Tibial nerve (tissue), 4 donors: Measurements from ENCODE around the gene SUSD4. TPM values are rescaled to one million over a fixed set of nuclear protein-coding genes. Genes with fewer than 3 reads are reported as not detected.

Source experiments
- DNase-seq, 2 donors: peaks; one replicate each; pipeline ENCODE4 v3.0.0-alpha.2; 2019; ENCODE audit warnings: low spot score in 2 of 2
- H3K27ac ChIP-seq, 4 donors: fragments of 200-600 bp; sonication (generic) in 3 of 4; one replicate each; pipeline ENCODE4 v1.5.1; 2017 to 2019; ENCODE audit warnings: mild to moderate bottlenecking in 1 of 4
- H3K27me3 ChIP-seq, 2 donors: fragments of 200-600 bp; sonication (generic) in 1 of 2; one replicate each; pipeline versions ENCODE4 v1.5.1 to v1.6.0; 2017 to 2019
- H3K36me3 ChIP-seq, 3 donors: fragments of 200-600 bp; sonication (generic); one replicate each; pipeline ENCODE4 v1.5.1; 2018 to 2019
- H3K4me1 ChIP-seq, 4 donors: fragments of 200-600 bp; sonication (generic) in 3 of 4; one replicate each; pipeline ENCODE4 v1.5.1; 2017 to 2019
- H3K4me3 ChIP-seq, 4 donors: fragments of 200-600 bp; sonication (generic) in 3 of 4; one replicate each; pipeline ENCODE4 v1.5.1; 2017 to 2019; ENCODE audit warnings: mild to moderate bottlenecking in 1 of 4, moderate library complexity in 1 of 4
- H3K9me3 ChIP-seq, 4 donors: fragments of 200-600 bp; sonication (generic) in 3 of 4; one replicate each; pipeline ENCODE4 v1.5.1; 2017 to 2019
- EP300 ChIP-seq, 2 donors: sonication (generic); formaldehyde crosslinking; IDR thresholded peaks; one replicate each; pipeline ENCODE4 v1.6.1; 2017; ENCODE audit warnings: antibody characterized with exemption in 2 of 2, mild to moderate bottlenecking in 1 of 2
- POLR2A ChIP-seq, 2 donors: fragments of 450-650 bp; IDR thresholded peaks; one replicate each; pipeline ENCODE4 v1.6.1; 2017; ENCODE audit warnings: antibody characterized with exemption in 2 of 2, mild to moderate bottlenecking in 2 of 2, moderate library complexity in 2 of 2
- WGBS, 2 donors: methylation state at CpG; one replicate each; pipeline ENCODE4 v1.1.5; 2018; 5-methylcytosine and 5-hydroxymethylcytosine counted together
- total RNA-seq, 4 donors: library from RNA; depleted of rRNA; stranded (reverse); fragments of >200 nt; gene quantifications; one replicate each; pipeline ENCODE4 v1.1.0, GENCODE V29; 2016
- TF ChIP-seq, protein P1 (sequence below), 5 experiments: fragments of 200-600 bp in 3 of 5; fragments of 450-650 bp in 2 of 5; sonication (generic) in 3 of 5; IDR thresholded peaks; one replicate each; pipeline ENCODE4 v1.5.1; 2016 to 2019; ENCODE audit warnings: antibody characterized with exemption in 5 of 5, mild to moderate bottlenecking in 3 of 5, moderate library complexity in 2 of 5

Gene SUSD4
- total RNA-seq, 4 donors from 2014 or later: not detected

DNA sequence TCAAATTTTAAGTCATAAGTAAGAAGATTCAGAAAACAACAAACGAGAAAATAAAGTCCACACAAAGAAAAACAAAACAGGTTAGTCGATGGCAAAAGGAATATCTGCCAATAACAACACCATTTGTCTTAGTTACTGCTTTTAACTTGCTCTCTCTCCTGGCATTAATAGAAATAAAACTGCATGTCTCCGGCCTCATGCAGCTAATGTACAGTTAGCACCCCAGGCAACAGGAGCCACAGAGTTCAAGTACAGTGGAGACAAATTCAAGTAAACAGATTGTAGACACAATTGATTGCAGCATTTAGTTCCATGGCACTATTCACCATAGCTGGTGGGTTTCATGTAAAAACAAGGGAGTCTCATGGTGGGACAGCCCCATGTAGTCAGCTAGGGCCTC, 33.5 kb downstream of the SUSD4 start:
- no peak overlapping the region for H3K27ac ChIP-seq
- WGBS, 2 donors: 60 to 62% methylated on average over 3 of the region's 3 CpGs
- TF ChIP-seq EP300 (IDR thresholded peaks at IDR 0.05) (no peak), POLR2A (IDR thresholded peaks at IDR 0.05) (no peak)
- TF ChIP-seq, protein P1, sequence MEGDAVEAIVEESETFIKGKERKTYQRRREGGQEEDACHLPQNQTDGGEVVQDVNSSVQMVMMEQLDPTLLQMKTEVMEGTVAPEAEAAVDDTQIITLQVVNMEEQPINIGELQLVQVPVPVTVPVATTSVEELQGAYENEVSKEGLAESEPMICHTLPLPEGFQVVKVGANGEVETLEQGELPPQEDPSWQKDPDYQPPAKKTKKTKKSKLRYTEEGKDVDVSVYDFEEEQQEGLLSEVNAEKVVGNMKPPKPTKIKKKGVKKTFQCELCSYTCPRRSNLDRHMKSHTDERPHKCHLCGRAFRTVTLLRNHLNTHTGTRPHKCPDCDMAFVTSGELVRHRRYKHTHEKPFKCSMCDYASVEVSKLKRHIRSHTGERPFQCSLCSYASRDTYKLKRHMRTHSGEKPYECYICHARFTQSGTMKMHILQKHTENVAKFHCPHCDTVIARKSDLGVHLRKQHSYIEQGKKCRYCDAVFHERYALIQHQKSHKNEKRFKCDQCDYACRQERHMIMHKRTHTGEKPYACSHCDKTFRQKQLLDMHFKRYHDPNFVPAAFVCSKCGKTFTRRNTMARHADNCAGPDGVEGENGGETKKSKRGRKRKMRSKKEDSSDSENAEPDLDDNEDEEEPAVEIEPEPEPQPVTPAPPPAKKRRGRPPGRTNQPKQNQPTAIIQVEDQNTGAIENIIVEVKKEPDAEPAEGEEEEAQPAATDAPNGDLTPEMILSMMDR (IDR thresholded peaks at IDR 0.05): no peak

DNA sequence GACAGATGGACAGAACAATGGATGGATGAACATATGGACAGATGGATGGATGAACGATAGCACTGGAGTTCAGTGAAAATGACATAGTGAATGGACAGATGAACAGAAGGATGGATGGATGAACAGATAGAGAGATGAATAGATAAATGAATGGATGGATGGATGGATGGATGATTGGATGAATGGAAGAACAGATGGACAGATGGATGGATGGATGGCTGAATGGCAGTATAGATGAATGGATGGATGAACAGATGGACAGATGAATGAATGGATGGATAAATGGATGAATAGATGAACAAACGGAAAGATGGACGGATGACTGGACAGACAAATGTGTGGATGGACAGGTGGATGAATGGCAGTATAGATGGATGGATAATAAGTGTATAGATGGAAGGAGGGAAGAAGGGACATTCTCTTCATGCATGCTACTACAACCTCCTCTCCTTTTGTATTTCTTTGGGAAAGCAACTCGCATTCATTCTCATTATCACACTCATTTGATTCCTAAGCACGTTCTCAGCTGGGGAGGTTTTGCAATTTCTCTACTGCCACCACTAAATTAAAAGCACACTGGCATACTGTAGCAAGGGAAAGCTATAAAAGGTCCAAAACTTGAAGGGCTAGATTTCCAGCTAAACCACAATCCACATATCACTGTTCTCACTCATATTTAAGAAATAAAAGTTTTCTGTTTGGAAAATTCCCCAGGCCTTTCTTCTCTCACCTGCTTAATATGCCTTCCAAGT, 34.1 kb downstream of the SUSD4 start:
- Histone ChIP-seq H3K4me3 (no peak overlapping the region), H3K27me3 (no peaks in the 10 kb centered on the region), H3K27ac (no peak overlapping the region), H3K9me3 (peaks cover 0 to 1% (median 0%) of the 10 kb centered on the region in 4 donors), H3K36me3 (no peaks in the 10 kb centered on the region), H3K4me1 (peaks cover 0 to 10% (median 0%) of the 10 kb centered on the region in 4 donors)
- no peak for DNase-seq
- TF ChIP-seq, protein P1 (IDR thresholded peaks at IDR 0.05): no peak
- no peak for TF ChIP-seq EP300 (IDR thresholded peaks at IDR 0.05)
- no peak for TF ChIP-seq POLR2A (IDR thresholded peaks at IDR 0.05)
- WGBS, 2 donors: 85 to 91% methylated on average over 5 of the region's 5 CpGs

More for the DNA sequence above, 33.5 kb downstream of the SUSD4 start:
- Histone ChIP-seq H3K27me3 (no peaks in the 10 kb centered on the region), H3K4me1 (peaks cover 0 to 10% (median 0%) of the 10 kb centered on the region in 4 donors), H3K36me3 (no peaks in the 10 kb centered on the region), H3K9me3 (no peaks in the 10 kb centered on the region), H3K4me3 (no peak overlapping the region)
- no peak for DNase-seq

DNA sequence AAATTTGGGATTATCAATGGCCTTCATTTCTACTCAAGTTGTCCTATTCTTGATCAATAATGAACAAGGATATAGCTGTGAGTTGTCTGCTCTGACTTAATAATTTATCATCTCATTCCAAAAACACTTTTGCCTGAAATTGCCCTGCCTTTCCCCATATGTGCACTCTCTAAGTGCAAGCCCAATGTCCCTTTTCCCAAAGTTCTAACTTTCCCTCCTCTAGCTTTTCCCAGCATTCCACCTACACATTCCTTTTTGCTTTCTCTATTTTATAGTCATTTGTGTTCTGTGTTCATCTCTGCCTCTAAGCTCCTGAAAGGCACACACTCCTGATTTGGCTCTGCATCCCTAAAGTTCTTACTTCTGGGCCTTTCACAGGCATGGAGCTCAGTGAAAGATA, 34.7 kb downstream of the SUSD4 start:
- Histone ChIP-seq H3K27ac (no peak overlapping the region), H3K36me3 (no peaks in the 10 kb centered on the region), H3K4me3 (no peak overlapping the region), H3K4me1 (peaks cover 0 to 10% (median 0%) of the 10 kb centered on the region in 4 donors), H3K9me3 (peaks cover 0 to 2% (median 0%) of the 10 kb centered on the region in 4 donors), H3K27me3 (no peaks in the 10 kb centered on the region)
- no peak for TF ChIP-seq EP300 (IDR thresholded peaks at IDR 0.05)
- no peak for TF ChIP-seq POLR2A (IDR thresholded peaks at IDR 0.05)
- TF ChIP-seq, protein P1 (IDR thresholded peaks at IDR 0.05): no peak
- DNase-seq: no peak

DNA sequence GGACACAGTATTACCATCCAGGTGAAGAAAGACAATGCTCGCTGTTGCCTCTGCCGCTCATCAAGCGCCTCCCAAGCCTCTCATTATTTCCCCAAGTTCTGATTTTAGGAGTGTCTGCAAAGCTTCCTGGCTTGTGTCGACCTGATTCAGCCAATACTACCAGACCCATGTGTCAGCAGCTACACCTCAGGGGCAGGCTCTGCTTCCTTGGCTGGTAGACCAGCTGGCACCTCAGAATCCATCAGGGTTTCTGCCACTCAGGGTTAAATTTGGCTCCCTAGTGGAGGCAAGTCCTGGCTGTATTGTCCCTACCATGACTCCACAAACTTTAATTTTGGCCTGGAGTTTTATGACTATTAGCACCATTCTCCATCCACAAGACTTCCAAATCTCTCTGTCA, 35.4 kb downstream of the SUSD4 start:
- H3K27me3 ChIP-seq: no peaks in the 10 kb centered on the region
- DNase-seq: no peak
- no peak overlapping the region for H3K4me3 ChIP-seq
- H3K9me3 ChIP-seq: peaks cover 0 to 2% (median 0%) of the 10 kb centered on the region in 4 donors
- 87 to 89% methylated on average over 4 of the region's 4 CpGs for WGBS, 2 donors
- H3K36me3 ChIP-seq: no peaks in the 10 kb centered on the region
- peaks cover 0 to 10% (median 0%) of the 10 kb centered on the region in 4 donors for H3K4me1 ChIP-seq
- TF ChIP-seq EP300 (IDR thresholded peaks at IDR 0.05) (no peak), POLR2A (IDR thresholded peaks at IDR 0.05) (no peak)
- TF ChIP-seq, protein P1 (IDR thresholded peaks at IDR 0.05): no peak
- H3K27ac ChIP-seq: no peak overlapping the region

DNA sequence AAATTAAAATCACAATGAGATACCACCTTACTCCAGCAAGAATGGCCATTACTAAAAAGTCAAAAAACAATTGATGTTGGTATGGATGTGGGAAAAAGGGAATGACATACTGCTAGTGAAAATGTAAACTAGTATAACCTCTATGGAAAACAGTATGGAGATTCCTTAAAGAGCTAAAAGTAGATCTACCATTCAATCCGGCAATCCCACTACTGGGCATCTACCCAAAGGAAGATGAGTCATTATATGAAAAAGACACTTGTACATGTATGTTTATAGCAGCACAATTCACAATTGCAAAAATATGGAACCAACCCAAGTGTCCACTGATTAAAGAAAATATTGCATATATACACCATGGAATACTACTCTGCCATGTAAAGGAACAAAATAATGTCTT, 37.2 kb downstream of the SUSD4 start:
- H3K27ac ChIP-seq: no peak overlapping the region
- no peaks in the 10 kb centered on the region for H3K36me3 ChIP-seq
- no peaks in the 10 kb centered on the region for H3K27me3 ChIP-seq
- no peak for TF ChIP-seq EP300 (IDR thresholded peaks at IDR 0.05)
- TF ChIP-seq, protein P1 (IDR thresholded peaks at IDR 0.05): no peak
- peaks cover 0 to 2% (median 0%) of the 10 kb centered on the region in 4 donors for H3K9me3 ChIP-seq
- 59 to 66% methylated on average over 1 of the region's 1 CpG for WGBS, 2 donors
- peaks cover 0 to 10% (median 0%) of the 10 kb centered on the region in 4 donors for H3K4me1 ChIP-seq
- no peak for DNase-seq
- no peak overlapping the region for H3K4me3 ChIP-seq
